Stomach (tissue), 9 donors: Measurements from ENCODE around the gene PDE3A. TPM values are rescaled to one million over a fixed set of nuclear protein-coding genes. Genes with fewer than 3 reads are reported as not detected.

Experiments
- DNase-seq, 2 donors: peaks; one replicate each; pipeline versions ENCODE4 v3.0.0 to v3.0.0-alpha.2; 2013 to 2019
- H3K27ac ChIP-seq, 5 donors: fragments of 200-600 bp in 4 of 5; sonication (generic) in 4 of 5; one replicate each; pipeline ENCODE4 v1.5.1; 2013 to 2019; ENCODE audit warnings: mild to moderate bottlenecking in 1 of 5, moderate library complexity in 1 of 5
- H3K27me3 ChIP-seq, 3 donors: fragments of 200-600 bp; sonication (generic); one replicate each; pipeline ENCODE4 v1.5.1; 2017 to 2019; ENCODE audit warnings: mixed run types in 1 of 3
- H3K36me3 ChIP-seq, 4 donors: fragments of 200-600 bp; sonication (generic); 1 replicate in 3 of 4; 2 replicates in 1 of 4; pipeline ENCODE4 v1.5.1; 2016 to 2019
- H3K4me1 ChIP-seq, 4 donors: fragments of 200-600 bp; sonication (generic); one replicate each; pipeline ENCODE4 v1.5.1; 2016 to 2019
- H3K4me3 ChIP-seq, 4 donors: fragments of 200-600 bp; sonication (generic) in 3 of 4; one replicate each; pipeline ENCODE4 v1.5.1; 2016 to 2019; ENCODE audit warnings: mild to moderate bottlenecking in 1 of 4
- H3K9me3 ChIP-seq, 4 donors: fragments of 200-600 bp; sonication (generic); one replicate each; pipeline ENCODE4 v1.5.1; 2016 to 2019
- CTCF ChIP-seq, 7 experiments: fragments of 450-650 bp in 4 of 7; fragments of 200-600 bp in 3 of 7; sonication (generic) in 3 of 7; IDR thresholded peaks; one replicate each; pipeline ENCODE4 v1.5.1; 2016 to 2019; ENCODE audit warnings: antibody characterized with exemption in 7 of 7, control low read depth in 2 of 7, mild to moderate bottlenecking in 1 of 7
- EP300 ChIP-seq: sonication (generic); formaldehyde crosslinking; IDR thresholded peaks from one replicate; pipeline ENCODE4 v1.6.1; 2017; ENCODE audit warnings: antibody characterized with exemption
- POLR2A ChIP-seq, 4 donors: fragments of 450-650 bp; IDR thresholded peaks; one replicate each; pipeline ENCODE4 v1.6.1; 2016; ENCODE audit warnings: antibody characterized with exemption in 4 of 4, control low read depth in 2 of 4, mild to moderate bottlenecking in 1 of 4, moderate library complexity in 1 of 4
- POLR2AphosphoS5 ChIP-seq, 3 donors: sonication (generic); formaldehyde crosslinking; IDR thresholded peaks; one replicate each; pipeline ENCODE4 v1.6.1; 2016; ENCODE audit warnings: antibody characterized with exemption in 3 of 3
- WGBS, 5 donors: extraction: QIAGEN DNeasy Blood & Tissue Kit in 3 of 5; methylation state at CpG; one replicate each; pipeline versions ENCODE4 v1.1.5 to v1.1.7; 2013 to 2018; 5-methylcytosine and 5-hydroxymethylcytosine counted together
- intact Hi-C: fragments of 100-400 bp; cut with DNase I; formaldehyde crosslinking; loops from one replicate; pipeline ENCODE4 v1.15.1; 2023; ENCODE audit warnings: low total_unique reads
- polyA plus RNA-seq, 3 donors: library from polyadenylated mRNA; stranded (reverse); fragments of 200-250 nt; gene quantifications; one replicate each; pipeline ENCODE4 v1.2.3, GENCODE V29; 2013
- total RNA-seq, 5 donors: library from RNA; depleted of rRNA; stranded (reverse); fragments of >200 nt; gene quantifications; one replicate each; pipeline versions ENCODE4 v1.1.0 to v1.2.3, GENCODE V29; 2014 to 2016
- donor health status: healthy with polysubstance abuse.
- donor health status: Bipolar disorder and iron deficiency.
- donor health status: healthy.

PDE3A gene
- total and polyA plus RNA-seq, 8 donors = 0.19 to 50.9 (median 12.0) TPM

GRCh38 chr12:20493934-20494333 lies 125.6 kb downstream of the PDE3A start:
- TF ChIP-seq CTCF (IDR thresholded peaks at IDR 0.05) = no peak
- TF ChIP-seq POLR2A (IDR thresholded peaks at IDR 0.05) = no peak
- TF ChIP-seq POLR2AphosphoS5 (IDR thresholded peaks at IDR 0.05) = no peak
- TF ChIP-seq EP300 = no peak
- H3K27ac ChIP-seq = no peak overlapping the region
- H3K27me3 ChIP-seq = no peaks in the 10 kb centered on the region
- DNase-seq = no peak
- H3K9me3 ChIP-seq = no peaks in the 10 kb centered on the region
- intact Hi-C loops = no loop called here
- no peak overlapping the region for H3K4me3 ChIP-seq
- no peaks in the 10 kb centered on the region for H3K36me3 ChIP-seq
- peaks cover 0 to 8% (median 2%) of the 10 kb centered on the region in 4 donors for H3K4me1 ChIP-seq
- WGBS, 5 donors = 20 to 69% (median 56%) methylated on average over 1 of the region's 1 CpG

GRCh38 chr12:20494851-20495250 lies 126.5 kb downstream of the PDE3A start:
- Histone ChIP-seq H3K9me3 (no peaks in the 10 kb centered on the region), H3K4me1 (peaks cover 0 to 8% (median 2%) of the 10 kb centered on the region in 4 donors), H3K4me3 (no peak overlapping the region), H3K27me3 (no peaks in the 10 kb centered on the region), H3K36me3 (no peaks in the 10 kb centered on the region), H3K27ac (no peak overlapping the region)
- DNase-seq = no peak
- TF ChIP-seq POLR2A (IDR thresholded peaks at IDR 0.05) (no peak), EP300 (no peak), POLR2AphosphoS5 (IDR thresholded peaks at IDR 0.05) (no peak)
- WGBS, 5 donors = 66 to 81% (median 71%) methylated on average over 2 of the region's 2 CpGs
- intact Hi-C loops = no loop called here

- 73 to 92% (median 84%) methylated on average over 1 of the region's 1 CpG for WGBS, 5 donors
- DNase-seq = no peak
- Histone ChIP-seq H3K4me3 (no peak overlapping the region), H3K27me3 (no peaks in the 10 kb centered on the region), H3K27ac (no peak overlapping the region), H3K36me3 (no peaks in the 10 kb centered on the region), H3K9me3 (no peaks in the 10 kb centered on the region), H3K4me1 (peaks cover 0 to 8% (median 2%) of the 10 kb centered on the region in 4 donors)
- intact Hi-C loops = no loop called here
- no peak for TF ChIP-seq POLR2AphosphoS5 (IDR thresholded peaks at IDR 0.05)
- no peak for TF ChIP-seq EP300
- no peak for TF ChIP-seq POLR2A (IDR thresholded peaks at IDR 0.05)
- no peak for TF ChIP-seq CTCF (IDR thresholded peaks at IDR 0.05)
These were observed 127.7 kb downstream of the PDE3A start for GRCh38 chr12:20495997-20496396.

GRCh38 chr12:20497707-20498106 lies 129.4 kb downstream of the PDE3A start:
- WGBS, 5 donors = 26 to 59% (median 48%) methylated on average over 3 of the region's 3 CpGs

More at GRCh38 chr12:20497707-20498106, 129.4 kb downstream of the PDE3A start:
- Histone ChIP-seq H3K27me3 (no peaks in the 10 kb centered on the region), H3K4me3 (no peak overlapping the region), H3K36me3 (no peaks in the 10 kb centered on the region), H3K9me3 (no peaks in the 10 kb centered on the region), H3K27ac (no peak overlapping the region), H3K4me1 (peaks cover 0 to 5% (median under 1%) of the 10 kb centered on the region in 4 donors)
- intact Hi-C loops = no loop called here
- no peak for DNase-seq
- TF ChIP-seq CTCF (IDR thresholded peaks at IDR 0.05) = no peak
- TF ChIP-seq POLR2AphosphoS5 (IDR thresholded peaks at IDR 0.05) = no peak
